Muscle of leg (tissue), 11 donors: Measurements from ENCODE around the gene OPRL1. TPM values are rescaled to one million over a fixed set of nuclear protein-coding genes. Genes with fewer than 3 reads are reported as not detected.
"Not testable (repeated sequence)": the region's sequence is repeated elsewhere in the genome, so short reads cannot be mapped to it uniquely, and the experiment has no call there.

Experiments used
- DNase-seq: peaks from one replicate; pipeline ENCODE4 v3.0.0; 2013
- H3K27ac ChIP-seq: one replicate; pipeline ENCODE4 v1.5.1; 2013; ENCODE audit warnings: mild to moderate bottlenecking, low read length, control low read depth
- H3K27me3 ChIP-seq: one replicate; pipeline ENCODE4 v1.6.1; 2013; ENCODE audit warnings: low read length; ENCODE audit not compliant: control insufficient read depth, insufficient read depth
- H3K36me3 ChIP-seq: one replicate; pipeline ENCODE4 v1.6.1; 2013; ENCODE audit warnings: low read length; ENCODE audit not compliant: control insufficient read depth, insufficient read depth
- H3K4me1 ChIP-seq: one replicate; pipeline ENCODE4 v1.6.1; 2013; ENCODE audit warnings: low read length; ENCODE audit not compliant: control insufficient read depth, insufficient read depth
- H3K4me3 ChIP-seq: one replicate; pipeline ENCODE4 v1.5.1; 2013; ENCODE audit warnings: low read length, control low read depth
- H3K9me3 ChIP-seq: replicated peaks from 2 replicates; pipeline ENCODE4 v1.6.1; 2013; ENCODE audit warnings: low read depth, low read length; ENCODE audit not compliant: control insufficient read depth
- WGBS: methylation state at CpG from one replicate; pipeline ENCODE4 v1.1.5; 2013; ENCODE audit warnings: missing lambda C conversion rate; ENCODE audit not compliant: insufficient coverage; 5-methylcytosine and 5-hydroxymethylcytosine counted together
- polyA plus RNA-seq, 8 donors: library from polyadenylated mRNA; unstranded; fragments of 120-200 nt; gene quantifications; one replicate each; pipeline versions ENCODE4 v1.2.1 to v1.2.3, GENCODE V29; 2013; ENCODE audit warnings: inconsistent platforms in 1 of 8, low replicate concordance in 1 of 8; ENCODE audit not compliant: insufficient read length in 8 of 8, insufficient read depth in 1 of 8
- total RNA-seq: library from RNA; stranded (reverse); fragments of 120-200 nt; gene quantifications from one replicate; pipeline ENCODE4 v1.2.4, GENCODE V29; 2013

OPRL1 gene
- total and polyA plus RNA-seq, 9 donors, result 0.93 to 1.4 (median 1.3) TPM

DNA sequence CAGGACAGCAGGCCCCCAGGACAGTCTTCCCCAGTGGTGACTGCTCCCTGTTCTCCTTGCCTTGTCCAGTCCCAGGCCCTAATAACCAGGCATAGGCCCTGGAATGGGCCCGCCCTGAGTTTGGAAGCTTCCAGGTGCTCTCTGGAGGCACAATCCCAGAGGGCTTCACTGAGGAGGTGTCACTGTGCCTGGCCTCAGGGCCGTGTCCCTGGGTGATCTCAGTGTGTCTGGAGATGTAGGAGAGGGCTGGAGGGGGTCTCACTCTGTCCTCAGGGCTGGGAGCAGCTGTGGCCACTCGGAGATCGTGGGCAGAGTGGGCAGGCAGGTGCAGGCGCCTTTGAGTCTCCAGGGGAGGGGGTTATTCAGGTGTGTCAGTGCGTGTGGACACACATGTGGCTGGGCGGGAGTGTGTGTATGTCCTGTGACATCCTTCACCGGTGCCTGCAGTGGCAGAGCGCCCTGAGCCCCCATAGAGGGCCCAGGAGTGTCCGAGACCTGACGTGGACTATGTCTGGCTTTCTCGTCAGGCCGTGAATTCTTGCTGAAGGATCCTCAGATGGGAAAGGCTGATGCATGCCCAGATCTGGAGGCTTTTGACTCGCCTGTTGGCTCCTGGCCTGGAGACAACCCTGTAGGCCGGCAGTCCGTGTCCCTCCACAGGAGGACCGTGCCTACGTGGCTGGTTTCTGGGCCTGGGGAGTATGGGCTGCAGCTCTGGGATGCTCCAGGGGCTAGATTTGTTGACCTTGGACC, 33.0 kb downstream of the OPRL1 start:
- DNase-seq, result peak; percentile 60
- Histone ChIP-seq H3K27me3 (peaks cover 4% of the 10 kb centered on the region), H3K36me3 (no peaks in the 10 kb centered on the region), H3K4me3 (no peak overlapping the region), H3K9me3 (no peaks in the 10 kb centered on the region), H3K4me1 (peaks cover 13% of the 10 kb centered on the region), H3K27ac (no peak overlapping the region)
- WGBS, result 58% methylated on average over 15 of the region's 18 CpGs

DNA sequence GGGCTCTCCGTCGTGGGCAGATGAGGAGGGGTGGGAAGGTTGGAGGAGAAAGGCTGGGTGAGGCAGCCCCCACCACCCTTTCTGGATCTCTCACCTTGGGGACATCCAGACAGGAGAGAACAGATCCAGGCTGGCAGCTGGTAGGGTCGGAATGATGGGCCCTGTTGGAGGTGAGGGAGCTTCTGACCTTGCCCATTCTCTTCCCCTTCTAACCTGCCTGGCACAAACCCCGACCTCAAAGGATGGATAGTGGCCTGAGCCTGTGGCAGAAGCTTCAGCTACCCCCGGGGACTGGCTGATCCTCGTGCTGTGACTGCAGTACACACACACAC, 33.5 kb downstream of the OPRL1 start:
- 67% methylated on average over 3 of the region's 6 CpGs for WGBS
- Histone ChIP-seq H3K36me3 (no peaks in the 10 kb centered on the region), H3K27ac (no peak overlapping the region), H3K4me3 (no peak overlapping the region), H3K4me1 (peaks cover 13% of the 10 kb centered on the region), H3K27me3 (peaks cover 4% of the 10 kb centered on the region), H3K9me3 (no peaks in the 10 kb centered on the region)
- no peak for DNase-seq

DNA sequence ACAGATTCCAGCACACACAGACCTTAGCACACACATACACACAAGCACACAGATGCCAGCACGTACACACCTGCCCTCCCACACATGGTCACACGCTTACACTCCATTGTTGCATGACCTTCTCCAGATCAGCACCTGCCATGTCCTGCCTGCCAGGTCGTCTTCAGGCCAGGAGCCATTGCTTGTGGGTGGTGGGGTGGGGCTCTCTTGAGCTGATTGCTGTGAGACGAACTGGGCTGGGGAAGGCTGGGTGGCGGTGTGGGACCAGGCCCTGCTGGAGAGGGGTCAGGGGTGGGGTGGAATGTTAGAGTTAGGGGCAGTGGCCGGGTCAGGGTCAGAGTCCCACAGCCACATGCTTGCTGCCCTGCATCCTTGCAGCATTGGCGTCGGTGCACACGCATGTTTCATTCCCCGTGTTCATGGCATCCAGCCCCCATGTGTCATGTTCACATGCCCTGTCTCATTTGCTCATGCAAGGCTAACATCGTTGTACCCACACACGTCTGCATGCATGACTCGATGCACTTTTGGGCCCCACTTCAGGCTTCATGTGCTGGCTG, 34.0 kb downstream of the OPRL1 start:
- Histone ChIP-seq H3K36me3 (no peaks in the 10 kb centered on the region), H3K4me3 (no peak overlapping the region), H3K27me3 (peaks cover 4% of the 10 kb centered on the region), H3K4me1 (peaks cover 13% of the 10 kb centered on the region), H3K9me3 (no peaks in the 10 kb centered on the region), H3K27ac (no peak overlapping the region)
- no peak for DNase-seq
- 76% methylated on average over 8 of the region's 13 CpGs for WGBS

DNA sequence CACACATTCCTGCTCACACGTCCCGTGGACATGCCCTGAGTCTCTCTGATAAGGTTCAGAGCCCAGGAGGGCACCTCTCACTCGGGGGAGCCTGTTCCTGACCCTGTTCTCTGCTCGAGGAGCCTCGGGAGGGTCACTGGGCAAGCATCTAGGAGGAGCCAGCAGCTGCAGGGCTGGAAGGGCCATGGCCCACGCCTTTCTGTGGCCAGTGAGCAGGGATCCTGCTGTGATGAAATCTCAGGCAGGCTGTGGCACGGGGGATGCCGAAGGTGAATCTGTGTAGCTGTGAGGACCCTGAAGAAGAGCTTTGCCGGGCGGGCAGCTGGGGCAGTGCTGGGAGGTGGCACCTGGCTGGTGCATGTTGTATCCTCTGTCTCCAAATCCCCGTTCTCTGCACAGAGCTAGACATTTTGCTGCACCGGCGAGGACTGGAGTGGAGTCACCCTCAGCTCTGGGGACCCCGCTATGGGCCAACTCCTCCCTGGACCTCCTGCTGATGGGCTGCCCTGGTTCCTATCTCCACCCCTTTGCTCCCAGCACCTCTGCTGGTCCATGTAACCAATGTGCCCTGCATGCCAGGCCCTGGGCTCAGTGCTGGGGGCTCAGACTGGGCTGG, 34.6 kb downstream of the OPRL1 start:
- no peak for DNase-seq
- Histone ChIP-seq H3K27ac (no peak overlapping the region), H3K27me3 (peaks cover 4% of the 10 kb centered on the region), H3K4me1 (peaks cover 9% of the 10 kb centered on the region), H3K36me3 (no peaks in the 10 kb centered on the region), H3K9me3 (no peaks in the 10 kb centered on the region), H3K4me3 (no peak overlapping the region)
- 75% methylated on average over 13 of the region's 14 CpGs for WGBS

- peaks cover 5% of the 10 kb centered on the region for H3K27me3 ChIP-seq
- peaks cover 4% of the 10 kb centered on the region for H3K4me1 ChIP-seq
- no peak for DNase-seq
- WGBS, result 73% methylated on average over 9 of the region's 14 CpGs
- no peaks in the 10 kb centered on the region for H3K9me3 ChIP-seq
- no peaks in the 10 kb centered on the region for H3K36me3 ChIP-seq
- no peak overlapping the region for H3K4me3 ChIP-seq
- no peak overlapping the region for H3K27ac ChIP-seq
These were observed 35.5 kb downstream of the OPRL1 start for GRCh38 chr20:64115171-64115911.

DNA sequence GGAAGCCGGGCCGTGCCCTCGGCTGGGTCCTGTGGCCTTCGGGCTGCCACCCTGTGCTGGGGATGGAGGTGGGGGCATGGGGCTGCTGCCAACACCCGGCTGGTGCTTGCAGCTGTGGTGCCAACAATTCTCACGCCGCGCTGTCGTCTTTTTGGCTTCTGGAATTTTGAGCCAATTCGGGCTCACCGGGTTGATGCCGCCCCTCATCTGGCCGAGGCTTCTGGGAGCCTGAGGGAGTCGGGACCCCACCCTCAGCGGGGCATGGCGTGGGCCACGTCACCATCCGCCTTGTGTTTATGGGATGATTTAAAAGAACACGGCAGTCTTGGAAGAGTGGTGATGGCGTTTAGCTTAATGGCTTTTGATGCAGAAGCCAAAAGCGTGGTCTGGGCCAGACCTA, 36.1 kb downstream of the OPRL1 start:
- peaks cover 5% of the 10 kb centered on the region for H3K4me1 ChIP-seq
- H3K27ac ChIP-seq, result no peak overlapping the region
- H3K36me3 ChIP-seq, result no peaks in the 10 kb centered on the region
- WGBS, result 68% methylated on average over 17 of the region's 21 CpGs
- no peaks in the 10 kb centered on the region for H3K9me3 ChIP-seq
- DNase-seq, result no peak
- H3K4me3 ChIP-seq, result no peak overlapping the region
- peaks cover 6% of the 10 kb centered on the region for H3K27me3 ChIP-seq

DNA sequence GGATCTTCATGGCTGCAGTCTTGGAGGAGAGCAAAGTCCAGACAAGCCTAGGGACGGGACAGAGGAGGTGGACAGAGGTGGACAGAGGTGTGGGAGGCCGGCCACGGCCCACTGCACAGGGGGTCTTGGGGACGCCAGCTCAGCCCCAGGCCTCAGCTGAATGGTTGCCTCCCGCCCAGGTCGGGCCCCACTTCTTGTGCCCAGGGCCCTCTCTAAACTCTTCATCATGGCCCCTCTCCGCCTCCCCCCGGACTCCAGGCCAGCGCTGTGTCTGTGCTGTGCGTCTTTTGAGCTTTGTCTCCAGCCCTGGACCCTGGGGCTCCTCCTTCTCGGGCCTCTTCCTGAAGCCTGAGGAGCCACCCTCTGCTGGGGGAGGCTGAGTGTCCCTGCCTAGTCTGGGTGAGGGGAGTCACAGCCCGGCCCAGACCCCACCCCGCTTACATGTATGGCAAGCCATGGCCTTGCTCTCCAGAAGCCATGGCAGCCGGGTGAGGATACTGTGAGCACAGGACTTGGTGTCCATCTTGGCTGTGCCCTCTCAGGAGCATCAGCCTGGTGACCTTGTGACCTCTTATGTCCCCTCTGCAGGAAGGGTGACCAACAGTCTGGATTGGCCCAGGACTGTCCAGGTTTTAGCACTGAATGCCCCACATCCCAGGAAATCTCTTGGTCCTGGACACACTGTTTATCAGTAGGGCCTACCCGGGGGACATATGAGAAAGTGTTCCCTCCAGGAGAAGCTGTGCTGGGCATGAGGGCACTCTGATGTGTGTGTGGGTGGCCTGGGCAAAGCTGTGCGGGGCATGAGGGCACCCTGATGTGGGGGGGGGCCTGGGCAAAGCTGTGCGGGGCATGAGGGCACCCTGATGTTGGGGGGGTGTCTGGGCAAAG, 36.9 kb downstream of the OPRL1 start:
- H3K27me3 ChIP-seq, result peaks cover 11% of the 10 kb centered on the region
- 64% methylated on average over 10 of the region's 17 CpGs for WGBS
- H3K4me1 ChIP-seq, result peaks cover 5% of the 10 kb centered on the region
- no peak overlapping the region for H3K27ac ChIP-seq
- no peaks in the 10 kb centered on the region for H3K9me3 ChIP-seq
- no peak for DNase-seq
- no peak overlapping the region for H3K4me3 ChIP-seq
- H3K36me3 ChIP-seq, result no peaks in the 10 kb centered on the region

DNA sequence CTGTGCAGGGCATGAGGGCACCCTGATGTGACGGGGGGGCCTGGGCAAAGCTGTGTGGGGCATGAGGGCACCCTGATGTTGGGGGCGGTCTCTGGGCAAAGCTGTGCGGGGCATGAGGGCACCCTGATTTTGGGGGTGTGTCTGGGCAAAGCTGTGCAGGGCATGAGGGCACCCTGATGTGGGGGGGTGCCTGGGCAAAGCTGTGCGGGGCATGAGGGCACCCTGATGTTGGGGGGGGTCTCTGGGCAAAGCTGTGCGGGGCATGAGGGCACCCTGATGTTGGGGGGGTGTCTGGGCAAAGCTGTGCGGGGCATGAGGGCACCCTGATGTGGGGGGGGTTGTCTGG, 37.5 kb downstream of the OPRL1 start:
- not testable (repeated sequence) for H3K36me3 ChIP-seq, H3K27ac ChIP-seq, H3K4me3 ChIP-seq, DNase-seq, H3K4me1 ChIP-seq, H3K27me3 ChIP-seq, H3K9me3 ChIP-seq
- 92% methylated on average over 2 of the region's 6 CpGs for WGBS

DNA sequence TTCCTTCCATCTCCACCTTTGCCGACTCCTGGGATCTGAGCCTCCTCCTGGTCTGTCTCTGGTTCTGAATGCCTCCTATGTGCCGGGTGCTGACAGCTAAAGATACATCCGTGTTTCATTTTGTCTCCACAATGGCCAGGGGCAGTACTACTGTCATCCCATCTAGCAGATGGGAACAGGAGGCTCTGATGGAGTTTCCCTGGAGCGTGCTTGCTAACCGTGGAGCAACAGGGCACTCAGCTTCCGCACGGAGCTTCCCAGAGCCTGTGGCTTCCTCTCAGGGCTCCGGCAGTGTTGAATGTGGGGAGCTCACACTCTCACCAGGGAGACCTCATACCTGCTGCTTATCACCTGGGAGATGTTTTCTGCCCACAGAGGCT, 39.4 kb downstream of the OPRL1 start:
- no peak for DNase-seq
- H3K27ac ChIP-seq, result no peak overlapping the region
- 52% methylated on average over 3 of the region's 8 CpGs for WGBS
- H3K4me3 ChIP-seq, result no peak overlapping the region
- peaks cover 5% of the 10 kb centered on the region for H3K4me1 ChIP-seq
- H3K36me3 ChIP-seq, result no peaks in the 10 kb centered on the region
- H3K9me3 ChIP-seq, result no peaks in the 10 kb centered on the region
- H3K27me3 ChIP-seq, result peaks cover 13% of the 10 kb centered on the region
